ENCODE data around the gene ARHGAP23.
"Not testable (repeated sequence)": the region's sequence is repeated elsewhere in the genome, so short reads cannot be mapped to it uniquely, and the experiment has no call there.

The ARHGAP23 gene

GRCh38 chr17:38530856-38531255 is 102.6 kb downstream of the ARHGAP23 start:
- not testable (repeated sequence) for H3K9me3 ChIP-seq (ENCODE audit: insufficient read depth, low read length); H3F3A ChIP-seq (ENCODE audit: insufficient read depth); H3K4me2 ChIP-seq (ENCODE audit: low read depth, low read length, poor library complexity, severe bottlenecking)

GRCh38 chr17:38531761-38532160 is 103.5 kb downstream of the ARHGAP23 start:
- not testable (repeated sequence) for H3K9ac ChIP-seq (ENCODE audit: low read length); H3K9me2 ChIP-seq (replicated peaks; ENCODE audit: insufficient read depth, low read length); H3K9me3 ChIP-seq (ENCODE audit: insufficient read depth, low read length); H3K79me2 ChIP-seq (ENCODE audit: insufficient read depth, low read length); H3K36me3 ChIP-seq (ENCODE audit: low read length); H3K4me2 ChIP-seq (ENCODE audit: low read depth, low read length, poor library complexity, severe bottlenecking); H4K20me1 ChIP-seq (ENCODE audit: low read depth, low read length); H3K4me3 ChIP-seq (ENCODE audit: insufficient read depth, low read length, poor library complexity, severe bottlenecking); H3F3A ChIP-seq (ENCODE audit: insufficient read depth); H3K27ac ChIP-seq (ENCODE audit: low read depth, low read length); H2AFZ ChIP-seq (ENCODE audit: low read depth, low read length, severe bottlenecking); H3K27me3 ChIP-seq (ENCODE audit: low read length)

More at GRCh38 chr17:38530856-38531255, 102.6 kb downstream of the ARHGAP23 start:
- not testable (repeated sequence) for H4K20me1 ChIP-seq (ENCODE audit: low read depth, low read length); H3K9ac ChIP-seq (ENCODE audit: low read length); H3K36me3 ChIP-seq (ENCODE audit: low read length); H3K4me3 ChIP-seq (ENCODE audit: insufficient read depth, low read length, poor library complexity, severe bottlenecking); H3K27ac ChIP-seq (ENCODE audit: low read depth, low read length); H2AFZ ChIP-seq (ENCODE audit: low read depth, low read length, severe bottlenecking); H3K79me2 ChIP-seq (ENCODE audit: insufficient read depth, low read length); H3K27me3 ChIP-seq (ENCODE audit: low read length); H3K9me2 ChIP-seq (replicated peaks; ENCODE audit: insufficient read depth, low read length)

DNA sequence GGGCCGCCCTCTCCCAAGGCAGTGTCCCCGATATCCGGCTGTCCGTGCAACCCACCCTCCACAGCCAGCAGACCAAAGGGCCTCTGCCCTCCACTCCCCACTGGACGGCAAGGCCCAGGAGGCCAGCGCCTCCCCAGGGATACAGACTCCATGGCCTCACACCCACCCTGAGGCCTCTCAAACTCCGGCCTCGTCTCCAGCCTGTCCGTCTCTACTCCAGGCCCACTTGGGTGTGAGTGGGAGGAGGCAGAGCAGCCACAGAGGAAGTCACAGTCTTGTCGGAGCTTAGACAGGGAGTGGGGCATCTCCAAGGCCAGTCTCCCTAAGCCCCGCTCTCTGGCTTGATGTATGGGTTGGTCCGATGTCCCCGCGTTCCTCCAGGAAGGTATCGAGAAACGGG is 104.2 kb downstream of the ARHGAP23 start:
- Histone ChIP-seq H4K20me1 (ENCODE audit: low read depth, low read length) (no peaks in the 10 kb centered on the region), H2AFZ (ENCODE audit: low read depth, low read length, severe bottlenecking) (no peak overlapping the region), H3K36me3 (ENCODE audit: low read length) (no peaks in the 10 kb centered on the region), H3K27me3 (ENCODE audit: low read length) (no peaks in the 10 kb centered on the region), H3K9me3 (ENCODE audit: insufficient read depth, low read length) (no peaks in the 10 kb centered on the region), H3K79me2 (ENCODE audit: insufficient read depth, low read length) (no peaks in the 10 kb centered on the region), H3K27ac (ENCODE audit: low read depth, low read length) (no peak overlapping the region), H3F3A (ENCODE audit: insufficient read depth) (no peaks in the 10 kb centered on the region), H3K9ac (ENCODE audit: low read length) (no peak overlapping the region), H3K4me2 (ENCODE audit: low read depth, low read length, poor library complexity, severe bottlenecking) (no peak overlapping the region), H3K9me2 (replicated peaks; ENCODE audit: insufficient read depth, low read length) (no peaks in the 10 kb centered on the region), H3K4me3 (ENCODE audit: insufficient read depth, low read length, poor library complexity, severe bottlenecking) (no peak overlapping the region)
- TF ChIP-seq EZH2phosphoT487 (conservative IDR thresholded peaks at IDR 0.05; ENCODE audit: low read length) (no peak), CTCF (IDR thresholded peaks at IDR 0.05; ENCODE audit: insufficient read depth, low read length, poor library complexity, severe bottlenecking) (no peak)

GRCh38 chr17:38533241-38533640 is 105.0 kb downstream of the ARHGAP23 start:
- H3K79me2 ChIP-seq (ENCODE audit: insufficient read depth, low read length) = no peaks in the 10 kb centered on the region
- no peak overlapping the region for H3K9ac ChIP-seq (ENCODE audit: low read length)
- H4K20me1 ChIP-seq (ENCODE audit: low read depth, low read length) = no peaks in the 10 kb centered on the region
- H3K27me3 ChIP-seq (ENCODE audit: low read length) = no peaks in the 10 kb centered on the region
- H3K27ac ChIP-seq (ENCODE audit: low read depth, low read length) = no peak overlapping the region
- H3K9me3 ChIP-seq (ENCODE audit: insufficient read depth, low read length) = no peaks in the 10 kb centered on the region
- H3K4me3 ChIP-seq (ENCODE audit: insufficient read depth, low read length, poor library complexity, severe bottlenecking) = no peak overlapping the region
- no peak overlapping the region for H3K4me2 ChIP-seq (ENCODE audit: low read depth, low read length, poor library complexity, severe bottlenecking)
- no peak overlapping the region for H2AFZ ChIP-seq (ENCODE audit: low read depth, low read length, severe bottlenecking)
- H3K36me3 ChIP-seq (ENCODE audit: low read length) = no peaks in the 10 kb centered on the region
- H3K9me2 ChIP-seq (replicated peaks; ENCODE audit: insufficient read depth, low read length) = no peaks in the 10 kb centered on the region
- TF ChIP-seq EZH2phosphoT487 (conservative IDR thresholded peaks at IDR 0.05; ENCODE audit: low read length) = no peak
- no peak for TF ChIP-seq CTCF (IDR thresholded peaks at IDR 0.05; ENCODE audit: insufficient read depth, low read length, poor library complexity, severe bottlenecking)
- H3F3A ChIP-seq (ENCODE audit: insufficient read depth) = no peaks in the 10 kb centered on the region
